ENCODE data around the gene LPP. TPM values are rescaled to one million over a fixed set of nuclear protein-coding genes. Genes with fewer than 3 reads are reported as not detected.

LPP gene
- total RNA-seq, 6 donors from 2014 or later = 86.0 to 196 (median 160) TPM

GRCh38 chr3:188829576-188829975 is 675.6 kb downstream of the LPP start:
- no peak for TF ChIP-seq CTCF (IDR thresholded peaks at IDR 0.05)
- TF ChIP-seq EP300 (IDR thresholded peaks at IDR 0.05) = no peak
- no peak for TF ChIP-seq POLR2AphosphoS5 (IDR thresholded peaks at IDR 0.05)
- no peak for TF ChIP-seq POLR2A (IDR thresholded peaks at IDR 0.05)
- Histone ChIP-seq H3K9me3 (no peaks in the 10 kb centered on the region), H3K36me3 (no peaks in the 10 kb centered on the region), H3K27ac (no peak overlapping the region), H3K4me3 (no peak overlapping the region), H3K4me1 (peaks cover 0 to 9% (median 1%) of the 10 kb centered on the region in 4 donors), H3K27me3 (no peaks in the 10 kb centered on the region)
- WGBS, 2 donors = 76 to 89% methylated on average over 3 of the region's 3 CpGs
- ATAC-seq (ENCODE audit: low FRiP score in 2 of 2) (no peak), DNase-seq (no peak)

GRCh38 chr3:188830893-188831292 is 676.9 kb downstream of the LPP start:
- DNase-seq (no peak), ATAC-seq (ENCODE audit: low FRiP score in 2 of 2) (peak in 1 of 2 donors; percentile 73)
- H3K27ac ChIP-seq = no peak overlapping the region
- TF ChIP-seq POLR2AphosphoS5 (IDR thresholded peaks at IDR 0.05) (no peak), CTCF (IDR thresholded peaks at IDR 0.05) (peak in 1 of 6 experiments; percentile 24)
- no peaks in the 10 kb centered on the region for H3K27me3 ChIP-seq
- WGBS, 2 donors = 81 to 84% methylated on average over 2 of the region's 2 CpGs
- H3K4me3 ChIP-seq = no peak overlapping the region
- no peaks in the 10 kb centered on the region for H3K9me3 ChIP-seq
- H3K36me3 ChIP-seq = no peaks in the 10 kb centered on the region
- H3K4me1 ChIP-seq = peaks cover 0 to 9% (median 1%) of the 10 kb centered on the region in 4 donors

- WGBS, 2 donors = 92 to 96% methylated on average over 3 of the region's 3 CpGs
- DNase-seq (no peak), ATAC-seq (ENCODE audit: low FRiP score in 2 of 2) (no peak)
- TF ChIP-seq EP300 (IDR thresholded peaks at IDR 0.05) = no peak
- no peak for TF ChIP-seq CTCF (IDR thresholded peaks at IDR 0.05)
- no peak for TF ChIP-seq POLR2A (IDR thresholded peaks at IDR 0.05)
- no peak for TF ChIP-seq POLR2AphosphoS5 (IDR thresholded peaks at IDR 0.05)
- no peaks in the 10 kb centered on the region for H3K27me3 ChIP-seq
- H3K36me3 ChIP-seq = no peaks in the 10 kb centered on the region
- H3K4me3 ChIP-seq = no peak overlapping the region
- peaks cover 0 to 8% (median 1%) of the 10 kb centered on the region in 4 donors for H3K4me1 ChIP-seq
- no peak overlapping the region for H3K27ac ChIP-seq
- no peaks in the 10 kb centered on the region for H3K9me3 ChIP-seq
These were observed 678.2 kb downstream of the LPP start for GRCh38 chr3:188832146-188832545.

GRCh38 chr3:188832961-188833721 is 679.2 kb downstream of the LPP start:
- Histone ChIP-seq H3K27me3 (no peaks in the 10 kb centered on the region), H3K9me3 (no peaks in the 10 kb centered on the region), H3K4me1 (peaks cover 0 to 2% (median 0%) of the 10 kb centered on the region in 4 donors), H3K4me3 (no peak overlapping the region), H3K27ac (no peak overlapping the region), H3K36me3 (no peaks in the 10 kb centered on the region)
- TF ChIP-seq POLR2A (IDR thresholded peaks at IDR 0.05) (no peak), POLR2AphosphoS5 (IDR thresholded peaks at IDR 0.05) (no peak), CTCF (IDR thresholded peaks at IDR 0.05) (no peak), EP300 (IDR thresholded peaks at IDR 0.05) (no peak)
- 81 to 84% methylated on average over 5 of the region's 5 CpGs for WGBS, 2 donors
- ATAC-seq (ENCODE audit: low FRiP score in 2 of 2) = peak in 1 of 2 donors; percentile 39
- no peak for DNase-seq

- no peaks in the 10 kb centered on the region for H3K9me3 ChIP-seq
- TF ChIP-seq CTCF (IDR thresholded peaks at IDR 0.05) = no peak
- TF ChIP-seq POLR2AphosphoS5 (IDR thresholded peaks at IDR 0.05) = no peak
- TF ChIP-seq POLR2A (IDR thresholded peaks at IDR 0.05) = no peak
- TF ChIP-seq EP300 (IDR thresholded peaks at IDR 0.05) = no peak
- ATAC-seq (ENCODE audit: low FRiP score in 2 of 2) (no peak), DNase-seq (no peak)
- WGBS, 2 donors = 93% methylated on average over 3 of the region's 3 CpGs
- no peak overlapping the region for H3K4me3 ChIP-seq
- H3K4me1 ChIP-seq = peaks cover 0 to 2% (median 0%) of the 10 kb centered on the region in 4 donors
- no peaks in the 10 kb centered on the region for H3K27me3 ChIP-seq
- no peak overlapping the region for H3K27ac ChIP-seq
- no peaks in the 10 kb centered on the region for H3K36me3 ChIP-seq
These were observed 680.4 kb downstream of the LPP start for GRCh38 chr3:188834349-188834748.
